ENCODE data around the gene ZFPM1. TPM values are rescaled to one million over a fixed set of nuclear protein-coding genes. Genes with fewer than 3 reads are reported as not detected.

The ZFPM1 gene
- total RNA-seq, 4 donors from 2014 or later, result 0.40 to 1.4 (median 0.59) TPM

GRCh38 chr16:88523309-88524161, 70.5 kb downstream of the ZFPM1 start:
- no peak for ATAC-seq
- TF ChIP-seq POLR2A (IDR thresholded peaks at IDR 0.05) (no peak), POLR2AphosphoS5 (IDR thresholded peaks at IDR 0.05) (no peak), CTCF (IDR thresholded peaks at IDR 0.05) (no peak), EP300 (IDR thresholded peaks at IDR 0.05) (no peak)
- no peaks in the 10 kb centered on the region for H3K9me3 ChIP-seq
- no peak overlapping the region for H3K27ac ChIP-seq
- no peak overlapping the region for H3K4me3 ChIP-seq
- H3K4me1 ChIP-seq, result peaks cover 0 to 59% (median 18%) of the 10 kb centered on the region in 3 donors
- no peaks in the 10 kb centered on the region for H3K36me3 ChIP-seq
- peaks cover 82% of the 10 kb centered on the region for H3K27me3 ChIP-seq
- WGBS, 2 donors (ENCODE audit: low coverage in 1 of 2), result 36% methylated on average over 12 of the region's 47 CpGs; no CpG with 5 or more reads in 1 of the 2 donors

- Histone ChIP-seq H3K4me3 (no peak overlapping the region), H3K4me1 (peaks cover 0 to 59% (median 18%) of the 10 kb centered on the region in 3 donors), H3K27me3 (peaks cover 73% of the 10 kb centered on the region), H3K9me3 (no peaks in the 10 kb centered on the region), H3K27ac (no peak overlapping the region), H3K36me3 (peaks cover 0 to under 1% of the 10 kb centered on the region in 2 donors)
- TF ChIP-seq POLR2AphosphoS5 (IDR thresholded peaks at IDR 0.05), result no peak
- no peak for TF ChIP-seq EP300 (IDR thresholded peaks at IDR 0.05)
- TF ChIP-seq POLR2A (IDR thresholded peaks at IDR 0.05), result no peak
- no peak for TF ChIP-seq CTCF (IDR thresholded peaks at IDR 0.05)
- ATAC-seq, result no peak
- 0 to 90% methylated on average over 1 to 2 of the region's 18 CpGs for WGBS, 2 donors (ENCODE audit: low coverage in 1 of 2)
Measured at GRCh38 chr16:88524274-88524972, 71.3 kb downstream of the ZFPM1 start.

- ATAC-seq, result no peak
- H3K27me3 ChIP-seq, result peaks cover 66% of the 10 kb centered on the region
- peaks cover 0 to 59% (median 18%) of the 10 kb centered on the region in 3 donors for H3K4me1 ChIP-seq
- WGBS, 2 donors (ENCODE audit: low coverage in 1 of 2), result 4 to 35% methylated on average over 4 to 5 of the region's 18 CpGs
- peak overlapping the region in 1 of 4 donors; percentile 3 for H3K27ac ChIP-seq
- TF ChIP-seq POLR2A (IDR thresholded peaks at IDR 0.05), result no peak
- no peak for TF ChIP-seq POLR2AphosphoS5 (IDR thresholded peaks at IDR 0.05)
- TF ChIP-seq EP300 (IDR thresholded peaks at IDR 0.05), result no peak
- no peak for TF ChIP-seq CTCF (IDR thresholded peaks at IDR 0.05)
- H3K9me3 ChIP-seq, result no peaks in the 10 kb centered on the region
- H3K36me3 ChIP-seq, result peaks cover 0 to 8% of the 10 kb centered on the region in 2 donors
- H3K4me3 ChIP-seq, result no peak overlapping the region
Measured at GRCh38 chr16:88524973-88525662, 72.0 kb downstream of the ZFPM1 start.

- Histone ChIP-seq H3K36me3 (peaks cover 0 to 13% of the 10 kb centered on the region in 2 donors), H3K27me3 (peaks cover 61% of the 10 kb centered on the region), H3K4me3 (no peak overlapping the region), H3K27ac (peak overlapping the region in 2 of 4 donors; percentile 3 to 6), H3K4me1 (peaks cover 0 to 59% (median 18%) of the 10 kb centered on the region in 3 donors), H3K9me3 (no peaks in the 10 kb centered on the region)
- no peak for ATAC-seq
- TF ChIP-seq POLR2A (IDR thresholded peaks at IDR 0.05) (no peak), EP300 (IDR thresholded peaks at IDR 0.05) (no peak), CTCF (IDR thresholded peaks at IDR 0.05) (no peak), POLR2AphosphoS5 (IDR thresholded peaks at IDR 0.05) (no peak)
- 20% methylated on average over 2 of the region's 17 CpGs; no CpG with 5 or more reads in 1 of the 2 donors for WGBS, 2 donors (ENCODE audit: low coverage in 1 of 2)
Measured at GRCh38 chr16:88525663-88525990, 72.5 kb downstream of the ZFPM1 start.
